Thyroid gland (tissue), 4 donors: ENCODE measurements around the gene C12orf42. TPM values are rescaled to one million over a fixed set of nuclear protein-coding genes. Genes with fewer than 3 reads are reported as not detected.

Source experiments
- DNase-seq, 2 donors: peaks; one replicate each; pipeline ENCODE4 v3.0.0-alpha.2; 2019
- H3K27ac ChIP-seq, 3 donors: fragments of 200-600 bp; sonication (generic); 1 replicate in 2 of 3; 2 replicates in 1 of 3; pipeline ENCODE4 v1.5.1; 2016 to 2019; ENCODE audit warnings: mild to moderate bottlenecking in 1 of 3, moderate library complexity in 1 of 3
- H3K27me3 ChIP-seq: fragments of 200-600 bp; sonication (generic); one replicate; pipeline ENCODE4 v1.5.1; 2019
- H3K36me3 ChIP-seq, 2 donors: fragments of 200-600 bp; sonication (generic); one replicate each; pipeline ENCODE4 v1.5.1; 2016 to 2019
- H3K4me1 ChIP-seq, 2 donors: fragments of 200-600 bp; sonication (generic); one replicate each; pipeline ENCODE4 v1.5.1; 2017 to 2019
- H3K4me3 ChIP-seq, 3 donors: fragments of 200-600 bp; sonication (generic); replicated peaks in 1 of 3; 1 replicate in 2 of 3; 2 replicates in 1 of 3; pipeline ENCODE4 v1.5.1; 2016; ENCODE audit warnings: mild to moderate bottlenecking in 1 of 3
- H3K9me3 ChIP-seq: fragments of 200-600 bp; sonication (generic); one replicate; pipeline ENCODE4 v1.5.1; 2017
- CTCF ChIP-seq, 6 experiments: fragments of 200-600 bp in 3 of 6; fragments of 450-650 bp in 3 of 6; sonication (generic) in 3 of 6; IDR thresholded peaks; one replicate each; pipeline ENCODE4 v1.5.1; 2016 to 2019; ENCODE audit warnings: antibody characterized with exemption in 6 of 6, mild to moderate bottlenecking in 2 of 6, inconsistent platforms in 1 of 6, moderate library complexity in 1 of 6
- POLR2A ChIP-seq, 2 donors: fragments of 450-650 bp; IDR thresholded peaks; one replicate each; pipeline ENCODE4 v1.6.1; 2017; ENCODE audit warnings: antibody characterized with exemption in 2 of 2, mild to moderate bottlenecking in 2 of 2, moderate library complexity in 1 of 2
- WGBS, 2 donors: methylation state at CpG; one replicate each; pipeline ENCODE4 v1.1.5; 2017; 5-methylcytosine and 5-hydroxymethylcytosine counted together
- intact Hi-C: fragments of 100-400 bp; cut with DNase I; formaldehyde crosslinking; loops from one replicate; pipeline ENCODE4 v1.15.1; 2023
- total RNA-seq, 4 donors: library from RNA; depleted of rRNA; stranded (reverse); fragments of >200 nt; gene quantifications; one replicate each; pipeline ENCODE4 v1.2.3, GENCODE V29; 2016

Gene C12orf42
- total RNA-seq, 4 donors from 2014 or later: not detected

DNA sequence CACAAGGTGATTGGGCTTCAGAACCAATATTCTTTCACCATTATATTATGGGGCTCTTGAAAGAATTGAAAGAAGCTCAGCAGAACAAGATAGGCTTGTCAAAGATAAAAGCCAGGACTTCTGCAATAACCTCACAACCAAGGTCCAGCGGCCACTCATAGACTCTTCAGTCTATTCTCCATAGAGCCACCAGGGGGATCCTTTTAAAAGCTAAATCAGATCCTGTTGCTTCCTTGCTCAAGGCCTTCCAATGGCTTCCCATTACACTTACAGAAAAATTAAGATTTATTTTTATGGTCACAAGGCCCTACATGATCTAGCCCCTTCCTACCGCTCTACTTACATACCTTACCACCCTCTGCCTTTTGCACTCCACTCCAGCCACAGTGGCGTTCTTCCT is 169.6 kb downstream of the C12orf42 start:
- Histone ChIP-seq H3K36me3 (no peaks in the 10 kb centered on the region), H3K4me1 (no peaks in the 10 kb centered on the region), H3K4me3 (no peak overlapping the region), H3K27me3 (no peaks in the 10 kb centered on the region), H3K9me3 (no peaks in the 10 kb centered on the region), H3K27ac (no peak overlapping the region)
- intact Hi-C loops: no loop called here
- WGBS, 2 donors: 85 to 86% methylated on average over 3 of the region's 3 CpGs
- no peak for DNase-seq
- no peak for TF ChIP-seq CTCF (IDR thresholded peaks at IDR 0.05)
- no peak for TF ChIP-seq POLR2A (IDR thresholded peaks at IDR 0.05)

- TF ChIP-seq CTCF (IDR thresholded peaks at IDR 0.05) (no peak), POLR2A (IDR thresholded peaks at IDR 0.05) (no peak)
- DNase-seq: no peak
- Histone ChIP-seq H3K36me3 (no peaks in the 10 kb centered on the region), H3K9me3 (no peaks in the 10 kb centered on the region), H3K4me1 (no peaks in the 10 kb centered on the region), H3K4me3 (no peak overlapping the region), H3K27me3 (no peaks in the 10 kb centered on the region), H3K27ac (no peak overlapping the region)
- intact Hi-C loops: no loop called here
- 53 to 56% methylated on average over 2 of the region's 2 CpGs for WGBS, 2 donors
Observed at GRCh38 chr12:103318566-103318965, 177.2 kb downstream of the C12orf42 start.

DNA sequence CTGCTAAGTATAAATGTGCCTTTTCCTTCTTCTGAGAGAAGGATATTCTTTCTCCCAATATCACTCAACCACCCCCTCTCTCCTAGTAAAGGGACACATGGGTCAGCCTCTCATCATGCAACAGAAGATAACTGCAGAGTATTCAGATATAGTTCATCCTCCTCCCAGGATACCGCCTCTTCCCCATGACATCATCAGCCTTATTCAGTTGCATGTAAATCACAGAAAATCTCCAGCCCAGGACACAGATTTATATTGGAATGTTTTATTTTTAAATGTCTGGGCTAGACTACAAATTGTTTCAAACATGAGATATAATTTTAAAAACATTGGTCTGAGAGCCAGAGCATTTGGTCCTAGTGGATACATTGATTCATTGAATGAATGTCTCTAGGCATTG is 178.5 kb downstream of the C12orf42 start:
- Histone ChIP-seq H3K4me1 (no peaks in the 10 kb centered on the region), H3K36me3 (no peaks in the 10 kb centered on the region), H3K4me3 (no peak overlapping the region), H3K27me3 (no peaks in the 10 kb centered on the region), H3K27ac (no peak overlapping the region), H3K9me3 (no peaks in the 10 kb centered on the region)
- no peak for TF ChIP-seq CTCF (IDR thresholded peaks at IDR 0.05)
- TF ChIP-seq POLR2A (IDR thresholded peaks at IDR 0.05): no peak
- intact Hi-C loops: no loop called here
- no peak for DNase-seq
- WGBS, 2 donors: 97% methylated on average over 1 of the region's 1 CpG

GRCh38 chr12:103314786-103315185 is 181.0 kb downstream of the C12orf42 start:
- Histone ChIP-seq H3K36me3 (no peaks in the 10 kb centered on the region), H3K4me1 (no peaks in the 10 kb centered on the region), H3K27ac (no peak overlapping the region), H3K9me3 (no peaks in the 10 kb centered on the region), H3K27me3 (no peaks in the 10 kb centered on the region), H3K4me3 (no peak overlapping the region)
- 84 to 85% methylated on average over 2 of the region's 2 CpGs for WGBS, 2 donors
- DNase-seq: no peak
- intact Hi-C loops: no loop called here
- no peak for TF ChIP-seq CTCF (IDR thresholded peaks at IDR 0.05)
- no peak for TF ChIP-seq POLR2A (IDR thresholded peaks at IDR 0.05)

DNA sequence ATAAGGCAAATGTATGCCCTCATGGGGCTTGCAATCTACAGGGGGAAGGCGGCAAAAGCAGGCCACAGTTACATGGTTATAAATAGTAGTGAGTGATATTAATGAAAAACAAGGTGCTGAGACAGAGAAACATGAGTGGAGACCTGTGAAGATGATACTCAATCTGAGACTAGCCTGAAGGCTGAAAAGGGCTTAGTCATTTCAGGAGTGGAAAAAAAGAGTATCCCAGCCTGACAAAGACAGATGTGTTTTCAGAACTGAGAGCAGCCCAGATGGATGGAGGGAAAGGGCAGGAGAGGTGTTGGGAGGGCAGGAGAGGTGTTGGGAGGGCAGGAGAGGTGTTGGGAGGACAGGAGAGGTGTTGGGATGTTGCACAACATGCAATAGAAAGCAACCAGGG is 181.9 kb downstream of the C12orf42 start:
- H3K4me1 ChIP-seq: no peaks in the 10 kb centered on the region
- no peak overlapping the region for H3K27ac ChIP-seq
- H3K36me3 ChIP-seq: no peaks in the 10 kb centered on the region
- H3K9me3 ChIP-seq: no peaks in the 10 kb centered on the region
- intact Hi-C loops: no loop called here
- TF ChIP-seq POLR2A (IDR thresholded peaks at IDR 0.05) (no peak), CTCF (IDR thresholded peaks at IDR 0.05) (no peak)
- no peak overlapping the region for H3K4me3 ChIP-seq
- no peak for DNase-seq
- WGBS, 2 donors: 70 to 86% methylated on average over 1 of the region's 1 CpG
- no peaks in the 10 kb centered on the region for H3K27me3 ChIP-seq
